HG02852 (cell line): ENCODE results near the gene SLC4A2.
"Not testable (repeated sequence)": the region's sequence is repeated elsewhere in the genome, so short reads cannot be mapped to it uniquely, and the experiment has no call there.

ENCODE experiments used
- ATAC-seq: cut with Tn5 transposase; IDR thresholded peaks from one replicate; pipeline ENCODE4 v1.9.1; 2021; ENCODE audit warnings: mild to moderate bottlenecking, moderate library complexity; ENCODE audit not compliant: unreplicated experiment

The SLC4A2 gene

GRCh38 chr7:151040616-151041375 is 18.6 kb upstream of the SLC4A2 start:
- ATAC-seq: no peak

GRCh38 chr7:151043449-151043848 is 15.9 kb upstream of the SLC4A2 start:
- ATAC-seq: not testable (repeated sequence)

GRCh38 chr7:151043959-151044358 is 15.4 kb upstream of the SLC4A2 start:
- no peak for ATAC-seq

GRCh38 chr7:151045262-151045661 is 14.1 kb upstream of the SLC4A2 start:
- no peak for ATAC-seq

- no peak for ATAC-seq
Measured at GRCh38 chr7:151045967-151046366, 13.4 kb upstream of the SLC4A2 start.

GRCh38 chr7:151046603-151047573 is 12.5 kb upstream of the SLC4A2 start:
- ATAC-seq: no peak

GRCh38 chr7:151047976-151048815 is 11.2 kb upstream of the SLC4A2 start, which contains the start of gene ASIC3:
ASIC3 (plus strand) TSS chr7:151048531; CDS start chr7:151048886, 355 bp downstream.
- no peak for ATAC-seq

- ATAC-seq: no peak
Measured at GRCh38 chr7:151048911-151049463, 10.4 kb upstream of the SLC4A2 start.

GRCh38 chr7:151051108-151051507 is 8.3 kb upstream of the SLC4A2 start:
- no peak for ATAC-seq

- ATAC-seq: no peak
Measured at GRCh38 chr7:151053096-151053495, 6.3 kb upstream of the SLC4A2 start.

GRCh38 chr7:151053751-151054150 is 5.6 kb upstream of the SLC4A2 start:
- ATAC-seq: no peak

GRCh38 chr7:151056283-151056665 is 3.1 kb upstream of the SLC4A2 start:
- ATAC-seq: no peak

- no peak for ATAC-seq
Measured at GRCh38 chr7:151056666-151057505, 2.5 kb upstream of the SLC4A2 start.

GRCh38 chr7:151057506-151057988 is 1.8 kb upstream of the SLC4A2 start, which contains the start of gene CDK5:
CDK5 (minus strand) TSS chr7:151057897; CDS start chr7:151057848, 49 bp downstream.
- ATAC-seq: peak; percentile 9

- ATAC-seq: peak; percentile 85
Measured at GRCh38 chr7:151057989-151058780, 1.2 kb upstream of the SLC4A2 start.

GRCh38 chr7:151058781-151059366 is 515 bp upstream of the SLC4A2 start:
- ATAC-seq: no peak

- no peak for ATAC-seq
Measured at GRCh38 chr7:151060113-151060415, 675 bp downstream of the SLC4A2 start.
